GM21367 (cell line): ENCODE data around the gene B4GALT6.

Experiments used
- ATAC-seq: cut with Tn5 transposase; IDR thresholded peaks from one replicate; pipeline ENCODE4 v1.9.1; 2021; ENCODE audit not compliant: unreplicated experiment

Gene B4GALT6

GRCh38 chr18:31633392-31634330, 50.7 kb downstream of the B4GALT6 start:
- ATAC-seq: no peak

GRCh38 chr18:31632356-31632755, 52.0 kb downstream of the B4GALT6 start:
- no peak for ATAC-seq

GRCh38 chr18:31631526-31631925, 52.9 kb downstream of the B4GALT6 start:
- ATAC-seq: no peak

GRCh38 chr18:31630549-31630948, 53.8 kb downstream of the B4GALT6 start:
- ATAC-seq: no peak

- no peak for ATAC-seq
Measured at GRCh38 chr18:31626409-31626808, 58.0 kb downstream of the B4GALT6 start.

- ATAC-seq: no peak
Measured at GRCh38 chr18:31624892-31625640, 59.3 kb downstream of the B4GALT6 start.

- ATAC-seq: no peak
Measured at GRCh38 chr18:31619291-31619690, 65.1 kb downstream of the B4GALT6 start.

- ATAC-seq: no peak
Measured at GRCh38 chr18:31618801-31619200, 65.6 kb downstream of the B4GALT6 start.

- no peak for ATAC-seq
Measured at GRCh38 chr18:31617031-31617717, 67.2 kb downstream of the B4GALT6 start.

GRCh38 chr18:31616586-31616985, 67.8 kb downstream of the B4GALT6 start:
- no peak for ATAC-seq

GRCh38 chr18:31614044-31614443, 70.3 kb downstream of the B4GALT6 start:
- ATAC-seq: no peak

GRCh38 chr18:31612124-31612523, 72.3 kb downstream of the B4GALT6 start:
- ATAC-seq: no peak

GRCh38 chr18:31611511-31611910, 72.9 kb downstream of the B4GALT6 start:
- ATAC-seq: no peak

- no peak for ATAC-seq
Measured at GRCh38 chr18:31610286-31611205, 73.8 kb downstream of the B4GALT6 start.

GRCh38 chr18:31609886-31610285, 74.5 kb downstream of the B4GALT6 start:
- no peak for ATAC-seq

GRCh38 chr18:31607384-31607783, 77.0 kb downstream of the B4GALT6 start:
- ATAC-seq: no peak

- ATAC-seq: no peak
Measured at GRCh38 chr18:31606265-31606664, 78.1 kb downstream of the B4GALT6 start.

- ATAC-seq: no peak
Measured at GRCh38 chr18:31603315-31603714, 81.1 kb downstream of the B4GALT6 start.

- ATAC-seq: no peak
Measured at GRCh38 chr18:31598021-31598805, 86.2 kb downstream of the B4GALT6 start.
